OCI-LY1 (cell line): Measurements from ENCODE around the gene CCDC150.

ENCODE experiments used
- EZH2 ChIP-seq: fragments of 200-600 bp; sonication (generic), shearing (Covaris generic); IDR thresholded peaks from 2 replicates; pipeline ENCODE4 v1.8.0; 2017; ENCODE audit warnings: borderline replicate concordance, mixed run types, mild to moderate bottlenecking, antibody characterized with exemption, low read length, moderate library complexity, mixed read lengths
- TF ChIP-seq, protein P1 (sequence below): fragments of 200-600 bp; sonication (generic), shearing (Covaris generic); IDR thresholded peaks from 2 replicates; pipeline ENCODE4 v1.5.1; 2017; ENCODE audit warnings: mild to moderate bottlenecking, antibody characterized with exemption, low read length, moderate library complexity, mixed read lengths

GRCh38 chr2:196677404-196677803, 37.9 kb downstream of the CCDC150 start:
- TF ChIP-seq, protein P1, sequence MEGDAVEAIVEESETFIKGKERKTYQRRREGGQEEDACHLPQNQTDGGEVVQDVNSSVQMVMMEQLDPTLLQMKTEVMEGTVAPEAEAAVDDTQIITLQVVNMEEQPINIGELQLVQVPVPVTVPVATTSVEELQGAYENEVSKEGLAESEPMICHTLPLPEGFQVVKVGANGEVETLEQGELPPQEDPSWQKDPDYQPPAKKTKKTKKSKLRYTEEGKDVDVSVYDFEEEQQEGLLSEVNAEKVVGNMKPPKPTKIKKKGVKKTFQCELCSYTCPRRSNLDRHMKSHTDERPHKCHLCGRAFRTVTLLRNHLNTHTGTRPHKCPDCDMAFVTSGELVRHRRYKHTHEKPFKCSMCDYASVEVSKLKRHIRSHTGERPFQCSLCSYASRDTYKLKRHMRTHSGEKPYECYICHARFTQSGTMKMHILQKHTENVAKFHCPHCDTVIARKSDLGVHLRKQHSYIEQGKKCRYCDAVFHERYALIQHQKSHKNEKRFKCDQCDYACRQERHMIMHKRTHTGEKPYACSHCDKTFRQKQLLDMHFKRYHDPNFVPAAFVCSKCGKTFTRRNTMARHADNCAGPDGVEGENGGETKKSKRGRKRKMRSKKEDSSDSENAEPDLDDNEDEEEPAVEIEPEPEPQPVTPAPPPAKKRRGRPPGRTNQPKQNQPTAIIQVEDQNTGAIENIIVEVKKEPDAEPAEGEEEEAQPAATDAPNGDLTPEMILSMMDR, result no peak
- no peak for TF ChIP-seq EZH2
